CD4-positive, alpha-beta T cell (primary cell): ENCODE results near the gene FNDC7. TPM values are rescaled to one million over a fixed set of nuclear protein-coding genes. Genes with fewer than 3 reads are reported as not detected.

Experiments
- ATAC-seq: fragments of 200-7000 bp; cut with Tn5 transposase; one replicate; pipeline ENCODE4 v1.10.0; 2022; ENCODE audit warnings: mild to moderate bottlenecking; ENCODE audit not compliant: poor library complexity
- CTCF ChIA-PET: fragments of 350-600 bp; sonication (Branson Sonifier 250); formaldehyde crosslinking; loops from one replicate; lab custom pipeline; 2021; ENCODE audit warnings: antibody characterized with exemption, inconsistent platforms; lab: Charles Lee
- POLR2A ChIA-PET: fragments of 350-600 bp; sonication (Branson Sonifier 250); formaldehyde crosslinking; loops from one replicate; lab custom pipeline; 2021; ENCODE audit warnings: antibody characterized with exemption, inconsistent platforms; lab: Charles Lee
- DNase-seq, 14 experiments: peaks; one replicate each; pipeline ENCODE4 v3.0.0-alpha.2; 2013 to 2020; ENCODE audit warnings: mixed read lengths in 2 of 14
- H3K27ac ChIP-seq, 2 donors: one replicate each; pipeline versions ENCODE4 v1.5.1 to v1.7.0; 2013; ENCODE audit warnings: low read length in 2 of 2, low read depth in 1 of 2, mild to moderate bottlenecking in 1 of 2
- H3K27me3 ChIP-seq, 2 experiments: 1 replicate in 1 of 2; 2 replicates in 1 of 2; pipeline versions ENCODE4 v1.6.1 to v1.7.0; 2013; ENCODE audit warnings: low read length in 2 of 2, control low read depth in 1 of 2, mild to moderate bottlenecking in 1 of 2, moderate library complexity in 1 of 2; ENCODE audit not compliant: insufficient read depth in 2 of 2, control insufficient read depth in 1 of 2
- H3K36me3 ChIP-seq: one replicate; pipeline ENCODE4 v1.6.1; 2013; ENCODE audit warnings: low read length, control low read depth; ENCODE audit not compliant: insufficient read depth
- H3K4me1 ChIP-seq: one replicate; pipeline ENCODE4 v1.6.1; 2013; ENCODE audit warnings: low read length, control low read depth; ENCODE audit not compliant: insufficient read depth
- H3K4me3 ChIP-seq: one replicate; pipeline ENCODE4 v1.5.1; 2013; ENCODE audit warnings: mild to moderate bottlenecking, low read length, moderate library complexity
- H3K9me3 ChIP-seq, 2 experiments: 1 replicate in 1 of 2; 2 replicates in 1 of 2; pipeline versions ENCODE4 v1.6.1 to v1.7.0; 2013; ENCODE audit warnings: low read length in 2 of 2, mild to moderate bottlenecking in 2 of 2, control low read depth in 1 of 2, moderate library complexity in 1 of 2; ENCODE audit not compliant: control insufficient read depth in 1 of 2, insufficient read depth in 1 of 2
- H3K27ac Mint-ChIP-seq: one replicate; pipeline ENCODE4 v1.8.0; 2020; ENCODE audit warnings: mixed read lengths
- H3K27me3 Mint-ChIP-seq: one replicate; pipeline ENCODE4 v1.8.0; 2021; ENCODE audit warnings: mixed read lengths
- H3K36me3 Mint-ChIP-seq: one replicate; pipeline ENCODE4 v1.8.0; 2021; ENCODE audit warnings: low read depth, mixed read lengths
- H3K4me1 Mint-ChIP-seq: one replicate; pipeline ENCODE4 v1.8.0; 2021; ENCODE audit warnings: low read depth, mixed read lengths
- H3K4me3 Mint-ChIP-seq: one replicate; pipeline ENCODE4 v1.8.0; 2020; ENCODE audit warnings: mild to moderate bottlenecking, mixed read lengths
- H3K9me3 Mint-ChIP-seq: one replicate; pipeline ENCODE4 v1.8.0; 2020; ENCODE audit warnings: mixed read lengths
- CTCF ChIP-seq: fragments of 200-600 bp; IDR thresholded peaks from one replicate; pipeline ENCODE4 v1.8.0; 2022; ENCODE audit warnings: antibody characterized with exemption, mild to moderate bottlenecking
- intact Hi-C, 2 experiments: fragments of 100-400 bp; cut with DNase I in 1 of 2; cut with micrococcal nuclease in 1 of 2; formaldehyde crosslinking; loops; one replicate each; pipeline versions ENCODE4 v1.15.1 to v1.9.0; 2023 to 2025; cut with DNase I, micrococcal nuclease
- total RNA-seq, 174 experiments: library from RNA in 2 of 174; stranded (reverse) in 2 of 174; gene quantifications; one replicate each; pipeline ENCODE4 v1.2.3 and lab custom pipeline; 2021 to 2026

The FNDC7 gene
- total RNA-seq, 2 experiments from 2014 or later: 0.19 to 0.42 TPM

- no peaks in the 10 kb centered on the region for H3K4me1 Mint-ChIP-seq
- ChIA-PET CTCF (interaction anchor here (0.7 kb wide), 1 partner anchor 22 kb away, joined by 4 read pairs; no protein-coding TSS in a partner anchor), POLR2A (interaction anchor here (1.2 to 2.2 kb wide), 3 partner anchors 9 to 23 kb away, joined by 4 to 11 read pairs (median 5); partner anchors contain the start of genes HENMT1 and PRPF38B)
- Histone ChIP-seq H3K9me3 (no peaks in the 10 kb centered on the region), H3K27ac (no peak overlapping the region), H3K36me3 (no peaks in the 10 kb centered on the region), H3K27me3 (no peaks in the 10 kb centered on the region), H3K4me1 (peaks cover 10% of the 10 kb centered on the region), H3K4me3 (no peak overlapping the region)
- H3K36me3 Mint-ChIP-seq: no peaks in the 10 kb centered on the region
- TF ChIP-seq CTCF: no peak
- H3K27me3 Mint-ChIP-seq: no peaks in the 10 kb centered on the region
- no peaks in the 10 kb centered on the region for H3K9me3 Mint-ChIP-seq
- DNase-seq (no peak), ATAC-seq (no peak)
- H3K27ac Mint-ChIP-seq: no peak overlapping the region
- no peak overlapping the region for H3K4me3 Mint-ChIP-seq
- intact Hi-C loops: no loop called here
Observed at GRCh38 chr1:108669679-108670078, 43.0 kb upstream of the FNDC7 start.

GRCh38 chr1:108670131-108670773 lies 42.5 kb upstream of the FNDC7 start:
- H3K4me1 Mint-ChIP-seq: no peaks in the 10 kb centered on the region
- peaks cover 10% of the 10 kb centered on the region for H3K4me1 ChIP-seq
- CTCF ChIA-PET: no interaction called here
- no peaks in the 10 kb centered on the region for H3K36me3 Mint-ChIP-seq
- H3K27me3 Mint-ChIP-seq: no peaks in the 10 kb centered on the region
- intact Hi-C loops: no loop called here
- no peak overlapping the region for H3K27ac Mint-ChIP-seq
- POLR2A ChIA-PET: interaction anchor here (1.5 to 2.2 kb wide), 2 partner anchors 9 to 22 kb away, joined by 4 to 11 read pairs; partner anchors contain the start of genes HENMT1 and PRPF38B
- no peak for TF ChIP-seq CTCF
- DNase-seq (no peak), ATAC-seq (no peak)
- H3K9me3 Mint-ChIP-seq: no peaks in the 10 kb centered on the region
- no peaks in the 10 kb centered on the region for H3K27me3 ChIP-seq
- no peak overlapping the region for H3K4me3 ChIP-seq
- H3K36me3 ChIP-seq: no peaks in the 10 kb centered on the region
- no peaks in the 10 kb centered on the region for H3K9me3 ChIP-seq
- no peak overlapping the region for H3K4me3 Mint-ChIP-seq
- H3K27ac ChIP-seq: no peak overlapping the region

- intact Hi-C loops: no loop called here
- DNase-seq: no peak
Observed at GRCh38 chr1:108671143-108671542, 41.6 kb upstream of the FNDC7 start.

More at GRCh38 chr1:108671143-108671542, 41.6 kb upstream of the FNDC7 start:
- no peak overlapping the region for H3K27ac ChIP-seq
- POLR2A ChIA-PET: interaction anchor here (1.5 to 2.2 kb wide), 2 partner anchors 10 to 21 kb away, joined by 9 to 11 read pairs; partner anchors contain the start of genes HENMT1 and PRPF38B
- no peaks in the 10 kb centered on the region for H3K4me1 Mint-ChIP-seq
- TF ChIP-seq CTCF: no peak
- H3K9me3 Mint-ChIP-seq: no peaks in the 10 kb centered on the region
- no peaks in the 10 kb centered on the region for H3K36me3 Mint-ChIP-seq
- ATAC-seq: no peak
- H3K4me3 ChIP-seq: no peak overlapping the region
- H3K27me3 Mint-ChIP-seq: no peaks in the 10 kb centered on the region
- H3K4me3 Mint-ChIP-seq: no peak overlapping the region
- no peaks in the 10 kb centered on the region for H3K27me3 ChIP-seq
- CTCF ChIA-PET: no interaction called here
- H3K36me3 ChIP-seq: no peaks in the 10 kb centered on the region
- H3K27ac Mint-ChIP-seq: no peak overlapping the region
- peaks cover 10% of the 10 kb centered on the region for H3K4me1 ChIP-seq
- no peaks in the 10 kb centered on the region for H3K9me3 ChIP-seq
